ENCODE measurements around the gene HOXB5. TPM values are rescaled to one million over a fixed set of nuclear protein-coding genes. Genes with fewer than 3 reads are reported as not detected.

Gene HOXB5
- total and polyA plus RNA-seq, 8 donors = 0.43 to 50.4 (median 2.4) TPM; not detected in 1

DNA sequence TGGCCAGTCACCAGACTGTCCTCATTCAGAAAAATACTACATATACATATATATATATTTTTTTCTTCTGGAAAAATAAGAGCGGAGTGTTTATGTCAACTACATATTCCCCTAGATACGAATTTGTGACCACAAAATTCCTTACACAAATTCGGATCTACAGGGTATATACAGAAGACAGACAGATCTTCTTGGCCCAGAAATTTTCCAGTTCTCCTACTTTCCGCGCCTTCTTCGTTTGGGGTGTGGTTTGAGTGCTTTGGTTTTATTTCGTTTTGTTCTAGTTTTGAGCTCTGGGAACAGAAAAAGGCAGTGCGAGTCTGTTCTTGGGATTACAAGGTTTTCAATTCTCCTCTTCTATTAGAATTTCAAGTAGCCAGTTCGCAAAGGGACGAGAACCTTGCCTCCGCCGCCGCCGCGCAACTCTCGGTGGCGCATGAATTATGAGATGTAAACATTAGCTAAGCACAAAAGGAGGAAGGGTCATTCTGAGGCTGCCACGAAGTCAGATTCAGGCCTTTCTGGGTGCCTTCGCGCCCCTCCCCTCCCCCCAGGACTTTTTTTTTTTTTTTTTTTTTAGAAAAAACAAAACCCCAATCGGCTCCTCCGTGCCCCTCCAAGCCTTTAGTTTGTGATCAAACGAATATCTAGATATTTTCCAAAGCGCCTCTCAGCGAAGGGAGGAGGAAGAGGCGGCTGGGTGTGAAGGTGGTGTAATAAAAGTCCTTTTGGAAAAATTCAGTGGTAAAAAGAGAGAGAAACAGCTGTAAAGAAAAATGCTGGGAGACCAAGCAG is 13.6 kb downstream of the HOXB5 start:
- no peak for TF ChIP-seq EP300 (IDR thresholded peaks at IDR 0.05)
- peak in 2 of 3 donors; percentile 35 to 52 for TF ChIP-seq POLR2AphosphoS5 (IDR thresholded peaks at IDR 0.05)
- intact Hi-C loops (cut with DNase I; ENCODE audit: low total_unique reads) = no loop called here
- Histone ChIP-seq H3K4me1 (peaks cover 14 to 74% (median 49%) of the 10 kb centered on the region in 4 donors), H3K4me3 (peak overlapping the region; percentile 57 to 61 (median 58)), H3K27me3 (peaks cover 0 to 100% (median 89%) of the 10 kb centered on the region in 3 donors), H3K36me3 (no peaks in the 10 kb centered on the region), H3K9me3 (no peaks in the 10 kb centered on the region), H3K27ac (peak overlapping the region; percentile 81 to 95 (median 93))
- peak in 1 of 2 donors; percentile 82 for DNase-seq
- WGBS, 5 donors = 20 to 23% (median 23%) methylated on average over 26 of the region's 26 CpGs

DNA sequence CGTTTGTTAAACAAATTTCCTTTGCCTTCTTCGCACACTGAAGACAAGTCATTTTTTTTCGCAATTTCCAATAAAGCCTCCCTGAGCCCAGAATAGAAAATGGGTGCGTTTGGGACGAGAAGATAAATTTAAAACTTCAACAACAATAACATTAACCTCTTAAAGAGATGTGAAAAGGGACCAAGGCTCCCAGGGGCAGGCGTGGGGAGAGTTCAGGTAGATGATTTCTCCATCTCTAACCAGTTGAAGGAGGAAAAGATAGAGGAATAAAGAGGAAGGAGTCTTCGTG is 14.2 kb downstream of the HOXB5 start:
- Histone ChIP-seq H3K4me3 (peak overlapping the region; percentile 57 to 61 (median 58)), H3K36me3 (no peaks in the 10 kb centered on the region), H3K4me1 (peaks cover 14 to 74% (median 48%) of the 10 kb centered on the region in 4 donors), H3K27ac (peak overlapping the region; percentile 28 to 95 (median 93)), H3K27me3 (peaks cover 0 to 100% (median 90%) of the 10 kb centered on the region in 3 donors), H3K9me3 (no peaks in the 10 kb centered on the region)
- intact Hi-C loops (cut with DNase I; ENCODE audit: low total_unique reads) = no loop called here
- TF ChIP-seq, protein P1, sequence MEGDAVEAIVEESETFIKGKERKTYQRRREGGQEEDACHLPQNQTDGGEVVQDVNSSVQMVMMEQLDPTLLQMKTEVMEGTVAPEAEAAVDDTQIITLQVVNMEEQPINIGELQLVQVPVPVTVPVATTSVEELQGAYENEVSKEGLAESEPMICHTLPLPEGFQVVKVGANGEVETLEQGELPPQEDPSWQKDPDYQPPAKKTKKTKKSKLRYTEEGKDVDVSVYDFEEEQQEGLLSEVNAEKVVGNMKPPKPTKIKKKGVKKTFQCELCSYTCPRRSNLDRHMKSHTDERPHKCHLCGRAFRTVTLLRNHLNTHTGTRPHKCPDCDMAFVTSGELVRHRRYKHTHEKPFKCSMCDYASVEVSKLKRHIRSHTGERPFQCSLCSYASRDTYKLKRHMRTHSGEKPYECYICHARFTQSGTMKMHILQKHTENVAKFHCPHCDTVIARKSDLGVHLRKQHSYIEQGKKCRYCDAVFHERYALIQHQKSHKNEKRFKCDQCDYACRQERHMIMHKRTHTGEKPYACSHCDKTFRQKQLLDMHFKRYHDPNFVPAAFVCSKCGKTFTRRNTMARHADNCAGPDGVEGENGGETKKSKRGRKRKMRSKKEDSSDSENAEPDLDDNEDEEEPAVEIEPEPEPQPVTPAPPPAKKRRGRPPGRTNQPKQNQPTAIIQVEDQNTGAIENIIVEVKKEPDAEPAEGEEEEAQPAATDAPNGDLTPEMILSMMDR (IDR thresholded peaks at IDR 0.05) = no peak
- TF ChIP-seq EP300 (IDR thresholded peaks at IDR 0.05) (no peak), POLR2AphosphoS5 (IDR thresholded peaks at IDR 0.05) (no peak), POLR2A (IDR thresholded peaks at IDR 0.05) (no peak)
- WGBS, 5 donors = 21 to 28% (median 23%) methylated on average over 7 of the region's 7 CpGs
- DNase-seq = no peak

DNA sequence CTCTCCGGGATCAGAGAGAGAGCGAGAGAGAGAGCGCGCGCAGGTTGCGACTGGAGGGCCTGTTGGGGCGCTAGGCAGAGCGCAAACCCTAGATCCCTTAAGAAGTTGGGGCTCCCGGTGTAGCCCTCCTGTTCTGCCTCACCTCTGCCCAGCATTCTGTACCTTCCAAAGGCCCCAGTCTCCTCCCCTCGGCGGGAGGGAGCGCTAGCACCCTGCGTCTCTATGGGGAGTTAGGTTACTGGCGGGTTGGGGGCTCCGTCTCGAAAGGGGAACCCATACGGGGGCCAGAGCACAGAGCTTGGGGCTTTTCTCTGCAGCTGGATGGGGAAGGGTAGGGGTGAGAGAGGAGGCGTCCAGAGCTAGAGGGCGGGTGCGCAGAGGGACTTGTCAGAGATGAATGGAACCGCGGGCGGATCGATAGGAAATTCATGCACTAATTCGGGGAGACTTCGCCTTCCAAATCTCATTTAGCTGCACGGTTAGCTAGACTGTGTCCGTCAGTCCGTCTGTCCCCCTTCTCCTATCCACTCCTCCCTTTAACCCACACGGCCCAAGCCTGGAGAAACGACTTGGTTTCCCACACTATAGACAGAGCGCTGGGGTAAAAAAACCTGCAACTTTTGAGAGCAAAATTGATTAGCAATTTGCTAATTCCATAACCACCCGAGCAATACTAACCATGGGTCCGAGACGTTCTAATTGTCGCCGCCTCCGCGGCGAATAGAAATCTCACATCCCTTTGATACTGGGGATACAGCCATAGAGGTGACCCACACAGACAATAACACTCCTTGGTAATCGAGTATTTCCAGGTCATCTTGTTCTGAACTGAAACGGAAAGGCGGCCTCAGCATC is 14.7 kb downstream of the HOXB5 start:
- peaks cover 0 to 100% (median 95%) of the 10 kb centered on the region in 3 donors for H3K27me3 ChIP-seq
- no peaks in the 10 kb centered on the region for H3K9me3 ChIP-seq
- no peak for DNase-seq
- 9 to 12% (median 11%) methylated on average over 32 to 43 of the region's 43 CpGs for WGBS, 5 donors
- intact Hi-C loops (cut with DNase I; ENCODE audit: low total_unique reads) = no loop called here
- H3K36me3 ChIP-seq = no peaks in the 10 kb centered on the region
- peak overlapping the region; percentile 57 to 61 (median 58) for H3K4me3 ChIP-seq
- peaks cover 14 to 71% (median 46%) of the 10 kb centered on the region in 4 donors for H3K4me1 ChIP-seq
- no peak for TF ChIP-seq POLR2A (IDR thresholded peaks at IDR 0.05)
- TF ChIP-seq, protein P1 (IDR thresholded peaks at IDR 0.05) = no peak
- TF ChIP-seq POLR2AphosphoS5 (IDR thresholded peaks at IDR 0.05) = no peak
- TF ChIP-seq EP300 (IDR thresholded peaks at IDR 0.05) = no peak
- H3K27ac ChIP-seq = peak overlapping the region; percentile 28 to 95 (median 93)

DNA sequence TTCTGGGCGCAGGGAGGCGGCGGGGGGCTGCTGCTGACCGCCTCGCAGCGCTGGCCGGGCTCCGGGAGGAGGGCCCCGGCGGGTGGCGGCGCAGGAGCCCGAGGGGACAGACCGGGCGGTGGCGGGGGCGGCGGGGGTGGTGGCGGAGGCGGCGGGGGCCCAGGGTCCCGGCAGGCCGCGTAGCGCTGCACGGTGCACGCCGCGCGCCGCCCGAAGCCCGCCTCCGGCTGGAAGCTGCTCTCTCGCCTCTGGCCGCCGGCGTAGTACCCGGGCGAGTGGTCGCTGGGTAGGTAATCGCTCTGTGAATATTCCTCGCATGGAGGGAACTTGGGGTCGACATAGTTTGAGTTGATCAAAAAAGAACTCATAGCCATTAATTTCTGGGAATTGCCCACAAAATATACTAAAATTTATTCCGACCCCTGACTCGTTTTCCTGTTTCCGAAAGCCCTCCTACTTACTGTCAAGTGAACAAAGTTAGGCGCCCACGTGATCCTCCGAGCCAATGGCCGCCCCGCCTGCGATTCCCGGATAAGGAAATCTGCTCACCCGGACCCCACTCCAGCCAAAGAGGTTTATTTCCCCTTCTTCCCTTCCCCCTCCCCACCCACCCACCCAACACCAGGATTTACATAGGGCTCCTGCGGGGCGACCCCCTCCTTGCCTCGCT is 15.5 kb downstream of the HOXB5 start, which contains the start of gene HOXB4:
Gene HOXB4 (minus strand): TSS at position 405 of the 670 bp plus-strand sequence. CDS start 31 bp downstream, at position 374.
- Histone ChIP-seq H3K36me3 (no peaks in the 10 kb centered on the region), H3K27ac (peak within 1 kb of the TSS; percentile 61 to 95 (median 93)), H3K4me3 (peak within 1 kb of the TSS; percentile 57 to 61 (median 58)), H3K4me1 (peaks cover 14 to 69% (median 43%) of the 10 kb centered on the region in 4 donors), H3K27me3 (peaks cover 0 to 100% (median 96%) of the 10 kb centered on the region in 3 donors), H3K9me3 (no peaks in the 10 kb centered on the region)
- WGBS, 5 donors = 2 to 5% (median 4%) methylated on average over 21 to 58 of the region's 58 CpGs
- intact Hi-C loops (cut with DNase I; ENCODE audit: low total_unique reads) = no loop called here
- no peak for TF ChIP-seq EP300 (IDR thresholded peaks at IDR 0.05)
- TF ChIP-seq, protein P1 (IDR thresholded peaks at IDR 0.05) = no peak
- peak; percentile 59 to 93 for DNase-seq

Data from stomach (tissue), 9 donors.